ENCODE results near the gene DDX52. TPM values are rescaled to one million over a fixed set of nuclear protein-coding genes. Genes with fewer than 3 reads are reported as not detected.

DDX52 gene
- total and polyA plus RNA-seq, 2 experiments from 2014 or later: 46.2 to 61.3 TPM

DNA sequence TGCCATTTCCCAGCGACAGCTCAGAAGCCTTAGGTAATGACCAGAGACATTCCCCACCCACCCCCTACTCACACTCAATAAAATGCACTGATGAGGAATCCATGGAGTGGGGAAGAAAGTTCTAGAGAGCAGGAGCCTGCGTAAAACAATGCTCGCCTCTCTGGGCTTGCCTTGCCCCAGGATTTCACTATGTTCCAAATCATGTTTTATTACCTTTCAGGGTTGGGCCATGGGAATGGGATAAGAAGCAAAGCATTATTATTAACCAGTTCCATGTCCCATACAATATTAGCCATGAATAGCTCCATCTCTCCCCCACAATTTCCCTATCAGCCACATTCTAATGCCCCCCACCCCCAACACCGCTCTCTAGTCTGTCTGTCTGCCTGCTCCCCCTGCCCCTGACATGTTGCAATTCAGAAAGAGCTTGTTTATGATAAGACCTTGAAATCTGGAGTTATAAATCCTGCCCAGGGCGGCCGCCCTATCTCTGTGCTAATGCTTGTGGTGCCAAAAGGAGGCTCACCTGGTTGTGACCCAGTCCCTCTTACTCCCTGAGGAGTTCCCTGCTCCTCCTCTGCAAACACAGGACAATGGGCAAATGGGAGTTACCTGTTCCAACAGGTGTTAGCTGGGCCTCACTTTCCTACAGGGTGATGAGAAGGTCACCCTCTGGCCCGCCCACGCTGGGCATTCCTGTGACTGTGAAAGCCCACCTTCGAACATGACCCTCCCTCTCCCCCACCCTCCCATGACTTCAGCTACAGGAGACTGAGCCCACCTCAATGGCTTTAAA, 28.0 kb upstream of the DDX52 start:
- H3K79me2 ChIP-seq (replicated peaks; ENCODE audit: insufficient read depth): no peaks in the 10 kb centered on the region
- no peak overlapping the region for H3K4me2 ChIP-seq
- Mint-ChIP-seq H3K4me1 (no peaks in the 10 kb centered on the region), H3K9me3 (no peaks in the 10 kb centered on the region), H3K27me3 (ENCODE audit: insufficient read depth, low read depth, poor library complexity) (peaks cover 5% of the 10 kb centered on the region), H3K27ac (no peak overlapping the region), H3K4me3 (no peak overlapping the region), H3K36me3 (ENCODE audit: low read depth) (no peaks in the 10 kb centered on the region)
- H3K4me3 ChIP-seq: no peak overlapping the region
- TF ChIP-seq POLR2AphosphoS5 (IDR thresholded peaks at IDR 0.05; ENCODE audit: low read depth): no peak
- TF ChIP-seq CREB1 (CRISPR knock-in tag; IDR thresholded peaks at IDR 0.05; ENCODE audit: low read depth): no peak
- TF ChIP-seq ZNF114 (CRISPR knock-in tag; IDR thresholded peaks at IDR 0.05): no peak
- no peak for TF ChIP-seq JUNB (IDR thresholded peaks at IDR 0.05; ENCODE audit: unreplicated experiment)
- TF ChIP-seq, protein P1, sequence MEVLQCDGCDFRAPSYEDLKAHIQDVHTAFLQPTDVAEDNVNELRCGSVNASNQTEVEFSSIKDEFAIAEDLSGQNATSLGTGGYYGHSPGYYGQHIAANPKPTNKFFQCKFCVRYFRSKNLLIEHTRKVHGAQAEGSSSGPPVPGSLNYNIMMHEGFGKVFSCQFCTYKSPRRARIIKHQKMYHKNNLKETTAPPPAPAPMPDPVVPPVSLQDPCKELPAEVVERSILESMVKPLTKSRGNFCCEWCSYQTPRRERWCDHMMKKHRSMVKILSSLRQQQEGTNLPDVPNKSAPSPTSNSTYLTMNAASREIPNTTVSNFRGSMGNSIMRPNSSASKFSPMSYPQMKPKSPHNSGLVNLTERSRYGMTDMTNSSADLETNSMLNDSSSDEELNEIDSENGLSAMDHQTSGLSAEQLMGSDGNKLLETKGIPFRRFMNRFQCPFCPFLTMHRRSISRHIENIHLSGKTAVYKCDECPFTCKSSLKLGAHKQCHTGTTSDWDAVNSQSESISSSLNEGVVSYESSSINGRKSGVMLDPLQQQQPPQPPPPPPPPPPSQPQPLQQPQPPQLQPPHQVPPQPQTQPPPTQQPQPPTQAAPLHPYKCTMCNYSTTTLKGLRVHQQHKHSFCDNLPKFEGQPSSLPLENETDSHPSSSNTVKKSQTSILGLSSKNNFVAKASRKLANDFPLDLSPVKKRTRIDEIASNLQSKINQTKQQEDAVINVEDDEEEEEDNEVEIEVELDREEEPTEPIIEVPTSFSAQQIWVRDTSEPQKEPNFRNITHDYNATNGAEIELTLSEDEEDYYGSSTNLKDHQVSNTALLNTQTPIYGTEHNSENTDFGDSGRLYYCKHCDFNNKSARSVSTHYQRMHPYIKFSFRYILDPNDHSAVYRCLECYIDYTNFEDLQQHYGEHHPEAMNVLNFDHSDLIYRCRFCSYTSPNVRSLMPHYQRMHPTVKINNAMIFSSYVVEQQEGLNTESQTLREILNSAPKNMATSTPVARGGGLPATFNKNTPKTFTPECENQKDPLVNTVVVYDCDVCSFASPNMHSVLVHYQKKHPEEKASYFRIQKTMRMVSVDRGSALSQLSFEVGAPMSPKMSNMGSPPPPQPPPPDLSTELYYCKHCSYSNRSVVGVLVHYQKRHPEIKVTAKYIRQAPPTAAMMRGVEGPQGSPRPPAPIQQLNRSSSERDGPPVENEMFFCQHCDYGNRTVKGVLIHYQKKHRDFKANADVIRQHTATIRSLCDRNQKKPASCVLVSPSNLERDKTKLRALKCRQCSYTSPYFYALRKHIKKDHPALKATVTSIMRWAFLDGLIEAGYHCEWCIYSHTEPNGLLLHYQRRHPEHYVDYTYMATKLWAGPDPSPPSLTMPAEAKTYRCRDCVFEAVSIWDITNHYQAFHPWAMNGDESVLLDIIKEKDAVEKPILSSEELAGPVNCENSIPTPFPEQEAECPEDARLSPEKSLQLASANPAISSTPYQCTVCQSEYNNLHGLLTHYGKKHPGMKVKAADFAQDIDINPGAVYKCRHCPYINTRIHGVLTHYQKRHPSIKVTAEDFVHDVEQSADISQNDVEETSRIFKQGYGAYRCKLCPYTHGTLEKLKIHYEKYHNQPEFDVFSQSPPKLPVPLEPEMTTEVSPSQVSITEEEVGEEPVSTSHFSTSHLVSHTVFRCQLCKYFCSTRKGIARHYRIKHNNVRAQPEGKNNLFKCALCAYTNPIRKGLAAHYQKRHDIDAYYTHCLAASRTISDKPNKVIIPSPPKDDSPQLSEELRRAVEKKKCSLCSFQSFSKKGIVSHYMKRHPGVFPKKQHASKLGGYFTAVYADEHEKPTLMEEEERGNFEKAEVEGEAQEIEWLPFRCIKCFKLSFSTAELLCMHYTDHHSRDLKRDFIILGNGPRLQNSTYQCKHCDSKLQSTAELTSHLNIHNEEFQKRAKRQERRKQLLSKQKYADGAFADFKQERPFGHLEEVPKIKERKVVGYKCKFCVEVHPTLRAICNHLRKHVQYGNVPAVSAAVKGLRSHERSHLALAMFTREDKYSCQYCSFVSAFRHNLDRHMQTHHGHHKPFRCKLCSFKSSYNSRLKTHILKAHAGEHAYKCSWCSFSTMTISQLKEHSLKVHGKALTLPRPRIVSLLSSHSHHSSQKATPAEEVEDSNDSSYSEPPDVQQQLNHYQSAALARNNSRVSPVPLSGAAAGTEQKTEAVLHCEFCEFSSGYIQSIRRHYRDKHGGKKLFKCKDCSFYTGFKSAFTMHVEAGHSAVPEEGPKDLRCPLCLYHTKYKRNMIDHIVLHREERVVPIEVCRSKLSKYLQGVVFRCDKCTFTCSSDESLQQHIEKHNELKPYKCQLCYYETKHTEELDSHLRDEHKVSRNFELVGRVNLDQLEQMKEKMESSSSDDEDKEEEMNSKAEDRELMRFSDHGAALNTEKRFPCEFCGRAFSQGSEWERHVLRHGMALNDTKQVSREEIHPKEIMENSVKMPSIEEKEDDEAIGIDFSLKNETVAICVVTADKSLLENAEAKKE (CRISPR knock-in tag; IDR thresholded peaks at IDR 0.05): no peak
- no peak for TF ChIP-seq EZH2 (IDR thresholded peaks at IDR 0.05; ENCODE audit: low read depth, unreplicated experiment)
- no peak for TF ChIP-seq EZH2phosphoT487 (IDR thresholded peaks at IDR 0.05; ENCODE audit: unreplicated experiment)
- TF ChIP-seq, protein P2, sequence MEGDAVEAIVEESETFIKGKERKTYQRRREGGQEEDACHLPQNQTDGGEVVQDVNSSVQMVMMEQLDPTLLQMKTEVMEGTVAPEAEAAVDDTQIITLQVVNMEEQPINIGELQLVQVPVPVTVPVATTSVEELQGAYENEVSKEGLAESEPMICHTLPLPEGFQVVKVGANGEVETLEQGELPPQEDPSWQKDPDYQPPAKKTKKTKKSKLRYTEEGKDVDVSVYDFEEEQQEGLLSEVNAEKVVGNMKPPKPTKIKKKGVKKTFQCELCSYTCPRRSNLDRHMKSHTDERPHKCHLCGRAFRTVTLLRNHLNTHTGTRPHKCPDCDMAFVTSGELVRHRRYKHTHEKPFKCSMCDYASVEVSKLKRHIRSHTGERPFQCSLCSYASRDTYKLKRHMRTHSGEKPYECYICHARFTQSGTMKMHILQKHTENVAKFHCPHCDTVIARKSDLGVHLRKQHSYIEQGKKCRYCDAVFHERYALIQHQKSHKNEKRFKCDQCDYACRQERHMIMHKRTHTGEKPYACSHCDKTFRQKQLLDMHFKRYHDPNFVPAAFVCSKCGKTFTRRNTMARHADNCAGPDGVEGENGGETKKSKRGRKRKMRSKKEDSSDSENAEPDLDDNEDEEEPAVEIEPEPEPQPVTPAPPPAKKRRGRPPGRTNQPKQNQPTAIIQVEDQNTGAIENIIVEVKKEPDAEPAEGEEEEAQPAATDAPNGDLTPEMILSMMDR (conservative IDR thresholded peaks at IDR 0.05; ENCODE audit: low read depth in 2 of 2): no peak
- no peak for TF ChIP-seq STAT1 (IDR thresholded peaks at IDR 0.05; ENCODE audit: unreplicated experiment)
- no peak for TF ChIP-seq ZNF331 (CRISPR knock-in tag; IDR thresholded peaks at IDR 0.05; ENCODE audit: low read depth)
- TF ChIP-seq NANOG (IDR thresholded peaks at IDR 0.05; ENCODE audit: borderline replicate concordance): no peak
- TF ChIP-seq, protein P3, sequence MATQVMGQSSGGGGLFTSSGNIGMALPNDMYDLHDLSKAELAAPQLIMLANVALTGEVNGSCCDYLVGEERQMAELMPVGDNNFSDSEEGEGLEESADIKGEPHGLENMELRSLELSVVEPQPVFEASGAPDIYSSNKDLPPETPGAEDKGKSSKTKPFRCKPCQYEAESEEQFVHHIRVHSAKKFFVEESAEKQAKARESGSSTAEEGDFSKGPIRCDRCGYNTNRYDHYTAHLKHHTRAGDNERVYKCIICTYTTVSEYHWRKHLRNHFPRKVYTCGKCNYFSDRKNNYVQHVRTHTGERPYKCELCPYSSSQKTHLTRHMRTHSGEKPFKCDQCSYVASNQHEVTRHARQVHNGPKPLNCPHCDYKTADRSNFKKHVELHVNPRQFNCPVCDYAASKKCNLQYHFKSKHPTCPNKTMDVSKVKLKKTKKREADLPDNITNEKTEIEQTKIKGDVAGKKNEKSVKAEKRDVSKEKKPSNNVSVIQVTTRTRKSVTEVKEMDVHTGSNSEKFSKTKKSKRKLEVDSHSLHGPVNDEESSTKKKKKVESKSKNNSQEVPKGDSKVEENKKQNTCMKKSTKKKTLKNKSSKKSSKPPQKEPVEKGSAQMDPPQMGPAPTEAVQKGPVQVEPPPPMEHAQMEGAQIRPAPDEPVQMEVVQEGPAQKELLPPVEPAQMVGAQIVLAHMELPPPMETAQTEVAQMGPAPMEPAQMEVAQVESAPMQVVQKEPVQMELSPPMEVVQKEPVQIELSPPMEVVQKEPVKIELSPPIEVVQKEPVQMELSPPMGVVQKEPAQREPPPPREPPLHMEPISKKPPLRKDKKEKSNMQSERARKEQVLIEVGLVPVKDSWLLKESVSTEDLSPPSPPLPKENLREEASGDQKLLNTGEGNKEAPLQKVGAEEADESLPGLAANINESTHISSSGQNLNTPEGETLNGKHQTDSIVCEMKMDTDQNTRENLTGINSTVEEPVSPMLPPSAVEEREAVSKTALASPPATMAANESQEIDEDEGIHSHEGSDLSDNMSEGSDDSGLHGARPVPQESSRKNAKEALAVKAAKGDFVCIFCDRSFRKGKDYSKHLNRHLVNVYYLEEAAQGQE (IDR thresholded peaks at IDR 0.05; ENCODE audit: unreplicated experiment): no peak
- TF ChIP-seq, protein P4, sequence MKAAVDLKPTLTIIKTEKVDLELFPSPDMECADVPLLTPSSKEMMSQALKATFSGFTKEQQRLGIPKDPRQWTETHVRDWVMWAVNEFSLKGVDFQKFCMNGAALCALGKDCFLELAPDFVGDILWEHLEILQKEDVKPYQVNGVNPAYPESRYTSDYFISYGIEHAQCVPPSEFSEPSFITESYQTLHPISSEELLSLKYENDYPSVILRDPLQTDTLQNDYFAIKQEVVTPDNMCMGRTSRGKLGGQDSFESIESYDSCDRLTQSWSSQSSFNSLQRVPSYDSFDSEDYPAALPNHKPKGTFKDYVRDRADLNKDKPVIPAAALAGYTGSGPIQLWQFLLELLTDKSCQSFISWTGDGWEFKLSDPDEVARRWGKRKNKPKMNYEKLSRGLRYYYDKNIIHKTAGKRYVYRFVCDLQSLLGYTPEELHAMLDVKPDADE (IDR thresholded peaks at IDR 0.05): no peak
- H3K9me2 ChIP-seq (ENCODE audit: insufficient read depth): no peaks in the 10 kb centered on the region
- ATAC-seq (no peak), DNase-seq (ENCODE audit: low spot score) (no peak)
- H2AFZ ChIP-seq: no peak overlapping the region; the same call in 1 of the 2 replicates
- H4K20me1 ChIP-seq (replicated peaks; ENCODE audit: insufficient read depth): no peaks in the 10 kb centered on the region
- no peak overlapping the region for H3K27ac ChIP-seq (ENCODE audit: low read depth)
- no peaks in the 10 kb centered on the region for H3F3A ChIP-seq (replicated peaks; ENCODE audit: low read depth)
- H3K4me1 ChIP-seq (ENCODE audit: insufficient read depth): 0 out of 2 replicates have a peak, but pooled peaks cover under 1% of the 10 kb centered on the region
- H3K27me3 ChIP-seq (ENCODE audit: insufficient read depth): no peaks in the 10 kb centered on the region
- no peaks in the 10 kb centered on the region for H3K36me3 ChIP-seq (ENCODE audit: insufficient read depth)

Data from GM23338 (cell line).